ENCODE measurements around the gene POC1A.

POC1A gene

GRCh38 chr3:52126036-52126435 lies 28.2 kb downstream of the POC1A start:
- no peak for FAIRE-seq

GRCh38 chr3:52124766-52125165 lies 29.5 kb downstream of the POC1A start:
- no peak for FAIRE-seq

- no peak for FAIRE-seq
These were observed 30.1 kb downstream of the POC1A start for GRCh38 chr3:52124126-52124525.

GRCh38 chr3:52123106-52123725 lies 31.0 kb downstream of the POC1A start:
- no peak for FAIRE-seq

- FAIRE-seq = no peak
These were observed 31.7 kb downstream of the POC1A start for GRCh38 chr3:52122491-52122890.

- no peak for FAIRE-seq
These were observed 32.4 kb downstream of the POC1A start for GRCh38 chr3:52121813-52122212.

GRCh38 chr3:52121464-52121805 lies 32.8 kb downstream of the POC1A start:
- FAIRE-seq = no peak

- no peak for FAIRE-seq
These were observed 33.4 kb downstream of the POC1A start for GRCh38 chr3:52120556-52121463.

- no peak for FAIRE-seq
These were observed 34.4 kb downstream of the POC1A start for GRCh38 chr3:52119826-52120225.

- no peak for FAIRE-seq
These were observed 35.1 kb downstream of the POC1A start for GRCh38 chr3:52119099-52119498.

- FAIRE-seq = no peak
These were observed 35.9 kb downstream of the POC1A start for GRCh38 chr3:52118156-52118875.

- FAIRE-seq = no peak
These were observed 36.7 kb downstream of the POC1A start for GRCh38 chr3:52117537-52117936.

GRCh38 chr3:52112056-52112455 lies 42.2 kb downstream of the POC1A start:
- FAIRE-seq = no peak

- no peak for FAIRE-seq
These were observed 43.7 kb downstream of the POC1A start for GRCh38 chr3:52110502-52110901.

GRCh38 chr3:52109611-52110301 lies 44.5 kb downstream of the POC1A start:
- no peak for FAIRE-seq

GRCh38 chr3:52108302-52109232 lies 45.7 kb downstream of the POC1A start:
- no peak for FAIRE-seq

GRCh38 chr3:52106951-52107611 lies 47.1 kb downstream of the POC1A start:
- FAIRE-seq = no peak

GRCh38 chr3:52104684-52105640 lies 49.3 kb downstream of the POC1A start:
- no peak for FAIRE-seq

- no peak for FAIRE-seq
These were observed 51.3 kb downstream of the POC1A start for GRCh38 chr3:52102934-52103333.

- FAIRE-seq = no peak
These were observed 55.2 kb downstream of the POC1A start for GRCh38 chr3:52099001-52099401.

Measured in colon (tissue), 2 donors.